Loucy (cell line): ENCODE measurements around the gene CENPH.

Experiments used
- H2AFZ ChIP-seq: fragments of 200-600 bp; sonication (generic); 2 replicates; pipeline ENCODE4 v1.6.0; 2016; ENCODE audit warnings: antibody characterized with exemption, mild to moderate bottlenecking, low read length, moderate library complexity
- H3F3A ChIP-seq: fragments of 200-600 bp; 2 replicates; pipeline ENCODE4 v1.6.0; 2016; ENCODE audit warnings: antibody characterized with exemption, low read depth, mild to moderate bottlenecking
- H3K27me3 ChIP-seq: fragments of 200-600 bp; sonication (generic); 2 replicates; pipeline ENCODE4 v1.6.1; 2014; ENCODE audit warnings: low read length, mild to moderate bottlenecking; ENCODE audit not compliant: insufficient read depth, poor library complexity, severe bottlenecking
- H3K36me3 ChIP-seq: fragments of 200-600 bp; sonication (generic); 2 replicates; pipeline ENCODE4 v1.6.1; 2016; ENCODE audit warnings: low read length; ENCODE audit not compliant: insufficient read depth
- H3K4me1 ChIP-seq: fragments of 200-600 bp; sonication (generic); 2 replicates; pipeline ENCODE4 v1.5.1; 2014; ENCODE audit warnings: low read length, mild to moderate bottlenecking; ENCODE audit not compliant: insufficient read depth, poor library complexity, severe bottlenecking
- H3K4me2 ChIP-seq: fragments of 200-600 bp; sonication (generic); 2 replicates; pipeline ENCODE4 v1.6.0; 2014; ENCODE audit warnings: antibody characterized with exemption, low read length, low read depth, mild to moderate bottlenecking; ENCODE audit not compliant: poor library complexity, severe bottlenecking
- H3K4me3 ChIP-seq: fragments of 200-600 bp; sonication (generic); 2 replicates; pipeline ENCODE4 v1.5.1; 2014; ENCODE audit warnings: low read length, mild to moderate bottlenecking, mixed read lengths; ENCODE audit not compliant: poor library complexity, severe bottlenecking
- H3K79me2 ChIP-seq: fragments of 200-600 bp; sonication (generic); 2 replicates; pipeline ENCODE4 v1.6.1; 2014; ENCODE audit warnings: low read length; ENCODE audit not compliant: insufficient read depth
- H3K9ac ChIP-seq: fragments of 200-600 bp; sonication (generic); 2 replicates; pipeline ENCODE4 v1.6.0; 2014; ENCODE audit warnings: mild to moderate bottlenecking, low read depth, low read length, moderate library complexity; ENCODE audit not compliant: poor library complexity, severe bottlenecking
- H3K9me2 ChIP-seq: fragments of 200-600 bp; sonication (generic); replicated peaks from 2 replicates; pipeline ENCODE4 v1.6.1; 2016; ENCODE audit warnings: low read depth, low read length, mixed read lengths
- H3K9me3 ChIP-seq: fragments of 200-600 bp; sonication (generic); 2 replicates; pipeline ENCODE4 v1.6.1; 2014; ENCODE audit warnings: mild to moderate bottlenecking, antibody characterized with exemption, low read length, low read depth; ENCODE audit not compliant: insufficient read depth
- H4K20me1 ChIP-seq: fragments of 200-600 bp; sonication (generic); 2 replicates; pipeline ENCODE4 v1.6.0; 2014; ENCODE audit warnings: antibody characterized with exemption, low read length, mild to moderate bottlenecking; ENCODE audit not compliant: insufficient read depth, poor library complexity, severe bottlenecking
- EZH2phosphoT487 ChIP-seq: fragments of 200-600 bp; IDR thresholded peaks from 2 replicates; pipeline ENCODE4 v1.6.1; 2018; ENCODE audit warnings: antibody characterized with exemption, mild to moderate bottlenecking, moderate library complexity, borderline replicate concordance
- TF ChIP-seq, protein P1 (sequence below): fragments of 200-600 bp; sonication (generic); conservative IDR thresholded peaks from 2 replicates; pipeline ENCODE4 v1.5.1; 2014; ENCODE audit warnings: mild to moderate bottlenecking, antibody characterized with exemption, low read length

CENPH gene

DNA sequence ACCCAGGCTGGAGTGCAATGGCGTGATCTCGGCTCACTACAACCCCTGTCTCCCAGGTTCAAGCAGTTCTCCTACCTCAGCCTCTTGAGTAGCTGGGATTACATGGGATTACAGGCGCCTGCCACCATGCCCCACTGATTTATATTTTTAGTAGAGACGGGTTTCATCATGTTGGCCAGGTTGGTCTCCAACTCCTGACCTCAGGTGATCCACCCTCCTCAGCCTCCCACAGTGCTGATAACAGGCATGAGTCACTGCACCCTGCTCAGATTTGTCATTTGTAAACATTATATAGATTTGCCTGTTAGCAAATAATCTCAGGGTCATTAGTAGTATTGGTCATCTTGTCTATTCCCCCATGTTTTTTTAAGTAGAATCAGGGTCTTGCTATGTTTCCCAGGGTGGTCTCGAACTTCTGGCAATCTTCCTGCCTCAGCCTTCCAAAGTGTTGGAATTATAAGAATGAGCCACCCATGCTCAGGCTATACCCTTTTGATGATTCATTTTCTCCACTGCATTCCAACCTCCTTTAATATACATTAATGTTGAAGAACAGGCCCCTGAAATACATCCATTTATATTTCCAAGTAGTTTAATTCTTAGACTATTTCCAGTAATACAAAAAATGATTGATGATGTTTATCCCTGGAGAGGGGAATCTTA is 17.3 kb downstream of the CENPH start:
- Histone ChIP-seq H3K9me2 (no peaks in the 10 kb centered on the region), H4K20me1 (no peaks in the 10 kb centered on the region), H3K9ac (no peak overlapping the region), H3K36me3 (0 out of 2 replicates have a peak, but pooled peaks cover 11% of the 10 kb centered on the region), H3K9me3 (no peaks in the 10 kb centered on the region), H3K4me1 (no peaks in the 10 kb centered on the region), H3K27me3 (no peaks in the 10 kb centered on the region), H3F3A (no peaks in the 10 kb centered on the region), H3K4me2 (no peak overlapping the region), H2AFZ (no peak overlapping the region), H3K4me3 (no peak overlapping the region), H3K79me2 (no peaks in the 10 kb centered on the region)
- TF ChIP-seq, protein P1, sequence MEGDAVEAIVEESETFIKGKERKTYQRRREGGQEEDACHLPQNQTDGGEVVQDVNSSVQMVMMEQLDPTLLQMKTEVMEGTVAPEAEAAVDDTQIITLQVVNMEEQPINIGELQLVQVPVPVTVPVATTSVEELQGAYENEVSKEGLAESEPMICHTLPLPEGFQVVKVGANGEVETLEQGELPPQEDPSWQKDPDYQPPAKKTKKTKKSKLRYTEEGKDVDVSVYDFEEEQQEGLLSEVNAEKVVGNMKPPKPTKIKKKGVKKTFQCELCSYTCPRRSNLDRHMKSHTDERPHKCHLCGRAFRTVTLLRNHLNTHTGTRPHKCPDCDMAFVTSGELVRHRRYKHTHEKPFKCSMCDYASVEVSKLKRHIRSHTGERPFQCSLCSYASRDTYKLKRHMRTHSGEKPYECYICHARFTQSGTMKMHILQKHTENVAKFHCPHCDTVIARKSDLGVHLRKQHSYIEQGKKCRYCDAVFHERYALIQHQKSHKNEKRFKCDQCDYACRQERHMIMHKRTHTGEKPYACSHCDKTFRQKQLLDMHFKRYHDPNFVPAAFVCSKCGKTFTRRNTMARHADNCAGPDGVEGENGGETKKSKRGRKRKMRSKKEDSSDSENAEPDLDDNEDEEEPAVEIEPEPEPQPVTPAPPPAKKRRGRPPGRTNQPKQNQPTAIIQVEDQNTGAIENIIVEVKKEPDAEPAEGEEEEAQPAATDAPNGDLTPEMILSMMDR = no peak
- no peak for TF ChIP-seq EZH2phosphoT487

DNA sequence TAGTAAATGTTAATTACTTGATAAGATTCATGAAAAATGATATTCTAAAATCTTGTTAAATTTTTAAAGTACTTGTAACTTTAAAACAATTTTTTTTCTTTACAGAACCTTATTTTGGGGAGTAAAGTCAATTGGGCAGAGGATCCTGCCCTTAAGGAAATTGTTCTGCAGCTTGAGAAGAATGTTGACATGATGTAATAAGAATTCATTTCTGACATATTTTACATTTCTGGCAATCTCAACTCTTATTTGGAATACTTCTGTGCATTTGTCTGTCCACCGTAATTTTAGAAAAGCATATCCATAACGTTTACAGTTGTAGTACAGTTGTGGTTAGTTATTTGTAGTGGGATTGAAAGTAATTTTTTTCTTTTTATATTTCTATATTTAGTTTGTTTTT is 20.2 kb downstream of the CENPH start:
- H3K9me3 ChIP-seq = no peaks in the 10 kb centered on the region
- no peaks in the 10 kb centered on the region for H4K20me1 ChIP-seq
- TF ChIP-seq, protein P1 = no peak
- no peak for TF ChIP-seq EZH2phosphoT487
- no peak overlapping the region for H3K9ac ChIP-seq
- H3K4me1 ChIP-seq = no peaks in the 10 kb centered on the region
- H3K36me3 ChIP-seq = 0 out of 2 replicates have a peak, but pooled peaks cover 7% of the 10 kb centered on the region
- no peak overlapping the region for H3K4me3 ChIP-seq
- no peak overlapping the region for H3K4me2 ChIP-seq
- H3K9me2 ChIP-seq = no peaks in the 10 kb centered on the region
- H3F3A ChIP-seq = no peaks in the 10 kb centered on the region
- no peaks in the 10 kb centered on the region for H3K79me2 ChIP-seq
- no peak overlapping the region for H2AFZ ChIP-seq
- no peaks in the 10 kb centered on the region for H3K27me3 ChIP-seq

DNA sequence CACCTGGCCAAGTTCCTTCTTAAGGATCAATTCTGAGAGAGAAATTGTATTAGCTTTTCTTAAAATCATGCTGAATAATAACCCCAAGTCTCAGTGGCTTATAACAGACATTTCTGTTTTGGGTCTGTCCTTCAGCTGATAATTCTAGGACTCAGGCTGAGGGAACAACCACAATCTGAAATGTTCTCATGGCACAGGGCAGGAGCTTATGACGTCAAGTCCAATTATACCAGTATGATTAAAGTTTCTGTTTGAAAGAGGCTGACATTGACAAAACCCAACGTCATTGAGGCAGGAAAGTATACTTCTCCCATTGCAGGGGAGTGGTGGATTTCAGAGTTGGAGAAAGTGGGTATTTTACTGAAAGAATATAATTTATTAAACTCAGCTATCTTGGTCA is 21.8 kb downstream of the CENPH start:
- no peak overlapping the region for H3K4me3 ChIP-seq
- no peaks in the 10 kb centered on the region for H3F3A ChIP-seq
- H3K4me2 ChIP-seq = no peak overlapping the region
- no peaks in the 10 kb centered on the region for H3K9me3 ChIP-seq
- H3K4me1 ChIP-seq = no peaks in the 10 kb centered on the region
- no peak overlapping the region for H2AFZ ChIP-seq
- no peaks in the 10 kb centered on the region for H3K27me3 ChIP-seq
- no peaks in the 10 kb centered on the region for H3K9me2 ChIP-seq
- H3K36me3 ChIP-seq = 0 out of 2 replicates have a peak, but pooled peaks cover 7% of the 10 kb centered on the region
- H3K79me2 ChIP-seq = no peaks in the 10 kb centered on the region
- TF ChIP-seq, protein P1 = no peak
- no peak for TF ChIP-seq EZH2phosphoT487
- no peak overlapping the region for H3K9ac ChIP-seq
- H4K20me1 ChIP-seq = no peaks in the 10 kb centered on the region
